Astrocyte of the hippocampus (primary cell): ENCODE results near the gene ELMO1.
A peak's percentile ranks its signal among the peaks of the same experiment; 100 is the strongest.

Experiments used
- DNase-seq: peaks from one replicate; pipeline ENCODE4 v3.0.0; 2011; ENCODE audit warnings: low read depth, low spot score

Gene ELMO1

GRCh38 chr7:37372750-37373149, 75.9 kb downstream of the ELMO1 start:
- DNase-seq = no peak

DNA sequence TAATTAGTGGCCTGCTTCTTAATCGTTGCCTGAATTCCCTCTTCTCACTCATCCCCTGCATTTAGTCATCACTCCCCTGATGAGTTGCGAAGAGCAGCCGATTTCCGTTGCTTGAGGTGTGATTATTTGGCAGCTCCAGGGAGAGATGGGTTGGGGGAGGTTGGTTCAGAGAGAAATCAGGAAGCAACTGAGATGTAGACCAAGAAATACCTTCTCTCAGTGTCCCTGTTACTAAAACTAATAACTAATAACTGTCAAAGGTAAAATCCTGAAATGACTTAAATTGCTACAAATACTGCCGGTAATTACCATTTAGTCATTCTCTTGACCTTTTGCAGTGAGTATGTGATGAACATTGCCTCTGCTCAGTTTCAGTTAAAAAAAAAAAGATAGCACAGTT, 76.9 kb downstream of the ELMO1 start:
- no peak for DNase-seq

- no peak for DNase-seq
Observed at GRCh38 chr7:37369906-37370305, 78.8 kb downstream of the ELMO1 start.

DNA sequence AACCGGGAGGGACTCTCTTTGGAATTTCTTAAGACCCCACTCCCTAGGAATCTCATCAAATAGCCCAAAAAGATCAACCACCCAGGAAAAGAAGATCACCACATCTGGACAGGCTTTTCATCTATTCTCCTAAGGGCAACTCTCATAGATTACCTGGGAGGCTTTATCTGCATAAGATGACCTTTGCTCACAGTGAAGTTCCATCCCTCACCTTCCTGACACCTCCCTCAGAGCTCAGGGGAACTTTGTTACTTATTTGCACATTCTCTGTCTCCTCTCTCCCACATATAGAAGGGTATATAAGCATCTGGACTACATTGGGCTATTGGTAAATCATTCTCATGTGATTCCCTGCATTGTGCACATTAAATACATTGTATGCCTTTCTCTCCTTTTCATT, 80.1 kb downstream of the ELMO1 start:
- no peak for DNase-seq

- no peak for DNase-seq
Observed at GRCh38 chr7:37367010-37367409, 81.7 kb downstream of the ELMO1 start.

DNA sequence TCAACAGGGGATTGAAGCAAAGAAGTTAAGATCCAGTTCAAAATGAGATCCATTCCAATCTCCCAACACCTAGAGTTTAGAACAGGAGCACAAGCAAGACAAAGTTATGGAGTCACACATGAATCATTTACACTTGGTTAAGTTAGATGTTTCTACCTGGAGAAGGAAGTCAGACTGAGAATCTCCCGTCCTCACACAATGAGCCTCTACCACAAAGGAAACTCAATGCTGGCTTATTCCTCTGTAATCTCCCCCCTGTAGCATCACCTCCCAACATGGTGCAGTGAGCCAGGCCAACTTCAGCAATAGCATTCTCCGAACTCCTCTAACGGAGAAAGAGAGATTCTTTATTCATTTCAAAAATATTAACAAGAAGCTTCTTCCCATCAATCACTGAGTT, 82.2 kb downstream of the ELMO1 start:
- DNase-seq = no peak

DNA sequence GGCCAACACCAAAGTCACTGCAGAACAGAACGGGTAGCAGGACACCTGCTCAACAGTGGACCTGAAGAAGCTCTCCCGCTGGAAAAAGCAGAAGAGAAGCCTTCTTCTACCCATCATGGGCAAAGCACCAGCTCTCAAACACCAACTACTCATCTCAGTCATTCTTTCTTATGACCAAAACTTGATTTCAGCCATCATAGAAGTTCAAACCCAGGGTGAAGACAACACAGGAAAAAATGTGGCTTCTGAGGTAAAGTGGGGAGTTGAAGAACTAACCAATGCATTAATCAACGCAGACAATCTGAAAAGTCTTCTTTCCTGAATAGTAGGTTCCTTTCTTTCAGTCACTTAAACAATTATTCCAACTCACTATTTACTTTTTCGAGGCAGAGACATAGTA, 83.3 kb downstream of the ELMO1 start:
- DNase-seq = no peak

DNA sequence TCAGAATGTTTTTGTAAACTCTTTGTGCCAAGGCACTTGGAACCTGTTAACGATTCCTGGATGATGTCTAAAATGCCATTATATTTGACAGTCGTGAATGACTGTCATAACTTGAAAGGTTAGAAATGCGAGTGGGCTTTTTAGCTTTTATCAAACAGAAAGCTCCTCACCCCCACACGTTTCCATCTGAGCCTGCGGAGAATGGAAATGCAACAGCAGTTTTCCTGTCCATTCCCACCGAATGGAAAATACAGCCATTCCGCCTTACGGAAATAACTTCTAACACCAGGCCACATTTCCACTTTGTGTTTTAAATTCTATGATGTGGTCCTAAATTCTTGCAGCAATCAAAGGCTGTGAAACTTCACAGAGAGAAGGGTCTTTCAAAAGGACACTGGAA, 83.8 kb downstream of the ELMO1 start:
- DNase-seq = no peak

GRCh38 chr7:37363536-37364491, 84.8 kb downstream of the ELMO1 start:
- DNase-seq = no peak

GRCh38 chr7:37362802-37363201, 85.9 kb downstream of the ELMO1 start:
- DNase-seq = no peak

- DNase-seq = no peak
Observed at GRCh38 chr7:37360484-37360883, 88.2 kb downstream of the ELMO1 start.

DNA sequence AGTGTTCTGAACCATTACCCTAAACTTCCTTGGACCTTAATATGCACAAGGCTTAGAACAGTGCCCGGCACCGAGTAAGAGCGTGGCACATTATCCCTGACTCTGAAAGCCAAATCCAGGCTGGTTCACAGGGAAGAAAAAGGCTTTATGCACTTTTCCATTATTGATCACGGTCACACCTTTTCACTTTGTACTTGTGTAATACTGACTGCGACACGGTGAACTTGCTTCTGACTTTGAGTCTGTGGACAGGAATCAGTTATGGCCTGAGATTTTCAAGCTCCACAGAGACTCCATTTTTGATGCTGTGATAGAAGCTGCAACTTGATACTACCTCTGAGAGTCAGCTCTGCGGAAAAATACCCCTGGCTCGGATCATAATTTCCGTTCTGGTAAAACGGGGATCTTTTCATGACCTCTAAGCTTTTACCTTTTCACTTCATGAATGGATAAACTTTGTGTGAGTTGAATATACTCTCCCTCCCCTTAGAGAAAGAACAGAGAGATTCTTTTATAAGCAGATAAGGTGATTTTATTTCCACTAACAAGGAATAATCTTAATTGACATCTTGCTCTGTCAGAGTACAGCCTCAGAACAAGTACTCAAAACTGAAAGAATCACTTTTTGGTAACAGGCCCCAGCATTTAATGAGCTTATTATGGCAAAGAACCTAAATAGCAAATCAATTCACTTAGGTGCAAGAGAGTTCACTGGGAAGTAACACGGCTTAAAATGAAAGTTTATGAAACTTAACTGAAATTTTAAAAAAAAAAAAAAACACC, 88.8 kb downstream of the ELMO1 start:
- no peak for DNase-seq

DNA sequence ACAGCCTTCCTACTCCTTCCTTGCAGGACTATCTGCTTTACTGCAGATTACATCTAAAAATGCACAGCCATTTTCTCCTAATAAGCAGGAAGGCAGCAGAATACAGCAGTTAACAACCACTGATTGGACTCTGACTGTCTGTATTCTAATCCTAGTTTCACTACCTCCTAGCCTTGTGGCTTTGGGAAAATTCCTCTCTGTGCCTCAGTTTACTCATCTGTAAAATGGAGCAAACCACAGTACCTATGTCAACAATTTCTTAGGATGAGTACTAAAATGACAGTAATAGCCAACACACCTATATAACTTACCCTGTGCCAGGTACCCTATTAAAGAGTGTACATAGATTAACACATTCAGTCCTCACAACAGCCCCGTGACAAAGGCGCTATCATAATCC, 89.5 kb downstream of the ELMO1 start:
- DNase-seq = no peak

- DNase-seq = no peak
Observed at GRCh38 chr7:37357637-37357996, 91.0 kb downstream of the ELMO1 start.

- peak; percentile 27 for DNase-seq
Observed at GRCh38 chr7:37356911-37357636, 91.6 kb downstream of the ELMO1 start.

DNA sequence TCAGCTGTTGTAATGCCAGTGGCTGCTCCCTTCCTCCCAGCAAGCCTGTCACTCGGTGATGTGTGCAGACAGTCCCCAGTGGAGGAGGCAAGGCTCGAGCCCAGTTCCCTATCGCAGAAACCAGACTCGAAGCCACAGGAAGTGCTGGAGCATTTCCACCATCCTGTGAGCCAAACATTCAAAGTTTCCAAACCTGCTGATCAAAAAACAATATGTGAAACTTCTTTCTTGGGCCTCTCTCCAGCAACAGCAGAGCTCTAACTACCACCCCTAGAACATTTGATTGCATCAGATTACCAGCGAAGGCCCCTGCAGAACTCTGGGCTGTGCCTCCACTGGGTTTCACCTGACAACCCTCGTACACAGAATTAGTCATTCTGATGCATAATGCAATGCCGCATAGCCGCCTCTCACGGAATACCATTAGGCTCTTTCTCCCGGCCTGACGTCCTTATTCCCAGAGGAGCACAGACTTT, 94.0 kb downstream of the ELMO1 start:
- DNase-seq = peak; percentile 84

GRCh38 chr7:37353949-37354655, 94.6 kb downstream of the ELMO1 start:
- DNase-seq = no peak

DNA sequence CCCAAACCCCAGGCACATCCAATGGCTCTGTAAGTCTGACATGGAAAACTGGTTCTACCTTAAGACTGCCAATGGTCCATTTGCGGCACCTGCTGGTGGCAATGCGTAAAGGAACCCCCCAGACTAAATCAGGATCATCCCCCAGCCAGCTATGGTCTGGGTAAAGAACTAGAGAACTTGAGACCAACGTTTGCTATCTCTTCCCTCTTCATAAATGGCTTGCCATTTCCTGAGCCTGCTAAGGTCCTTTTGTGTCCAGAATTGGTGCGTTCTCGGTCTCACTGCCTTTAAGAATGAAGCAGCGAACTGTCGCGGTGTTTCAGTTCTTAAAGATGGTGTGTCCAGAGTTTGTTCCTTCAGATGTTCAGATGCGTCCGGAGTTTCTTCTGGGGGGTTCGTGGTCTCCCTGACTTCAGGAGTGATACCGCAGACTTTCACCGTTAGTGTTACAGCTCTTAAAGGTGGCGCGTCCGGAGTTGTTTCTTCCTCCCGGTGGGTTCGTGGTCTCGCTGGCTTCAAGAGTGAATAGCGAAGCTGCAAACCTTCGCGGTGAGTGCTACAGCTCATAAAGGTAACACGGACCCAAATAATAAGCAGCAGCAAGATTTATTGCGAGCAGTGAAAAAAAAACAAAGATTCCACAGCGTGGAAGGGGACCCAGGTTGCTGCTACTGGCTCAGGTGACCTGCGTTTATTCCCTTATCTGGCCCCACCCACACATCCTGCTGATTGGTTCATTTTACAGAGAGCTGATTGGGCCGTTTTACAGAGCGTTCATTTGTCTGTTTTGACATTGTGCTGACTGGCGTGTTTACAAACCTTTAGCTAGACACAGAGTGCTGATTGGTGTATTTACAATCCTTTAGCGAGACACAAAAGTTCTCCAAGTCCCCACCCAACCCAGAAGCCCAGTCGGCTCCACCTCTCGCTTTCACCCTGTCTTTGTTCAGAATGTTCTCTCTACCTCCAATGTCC, 95.4 kb downstream of the ELMO1 start:
- no peak for DNase-seq

GRCh38 chr7:37352251-37352880, 96.3 kb downstream of the ELMO1 start:
- no peak for DNase-seq

DNA sequence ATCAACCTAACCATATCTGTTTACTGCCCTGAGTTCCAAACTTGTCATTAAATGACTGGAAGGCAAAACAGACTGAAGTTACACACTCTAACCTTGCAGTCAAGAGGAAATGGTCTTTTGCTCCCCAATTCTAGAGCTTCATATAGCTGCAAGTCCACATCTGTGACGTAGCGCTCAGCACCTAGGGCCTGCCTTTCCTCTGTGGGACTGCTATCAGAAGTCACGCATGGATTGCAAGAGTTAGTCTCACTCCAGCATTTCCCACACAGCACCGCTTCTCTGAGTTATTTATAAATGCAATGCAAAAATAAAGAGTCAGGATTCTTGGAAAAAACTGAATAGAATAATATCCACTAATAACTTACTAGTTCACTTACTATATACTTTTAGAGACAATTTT, 96.9 kb downstream of the ELMO1 start:
- DNase-seq = no peak
